HepG2 (cell line): Measurements from ENCODE around the gene NUBPL. TPM values are rescaled to one million over a fixed set of nuclear protein-coding genes. Genes with fewer than 3 reads are reported as not detected.
A peak's percentile ranks its signal among the peaks of the same experiment; 100 is the strongest.

Experiments
- ATAC-seq: fragments of 200-7000 bp; cut with Tn5 transposase; 3 replicates; pipeline ENCODE4 v1.9.1; 2020; ENCODE audit warnings: mild to moderate bottlenecking, moderate library complexity
- BruUV-seq: library from RNA; stranded (reverse); fragments of 400-500 nt; replicated peaks from 2 replicates; lab custom pipeline; 2021; lab: Mats Ljungman, UMichigan
- CTCF ChIA-PET: fragments of 300-600 bp; formaldehyde crosslinking; extraction: SDS; loops from one replicate; lab custom pipeline; 2021; ENCODE audit warnings: low total read pairs, inconsistent platforms, low intra/inter-chr PET ratio; lab: Yijun Ruan, JAX
- POLR2A ChIA-PET: fragments of 350-600 bp; sonication (Branson Sonifier 250); formaldehyde crosslinking; loops from one replicate; lab custom pipeline; 2020; ENCODE audit warnings: antibody characterized with exemption, inconsistent platforms; lab: Yijun Ruan, JAX
- DNase-seq: peaks from one replicate; pipeline ENCODE4 v3.0.0-alpha.2; 2015; ENCODE audit warnings: low spot score
- FAIRE-seq: peaks from 3 replicates; lab custom pipeline; 2011; peaks lifted over from hg19 to GRCh38; lab: Jason Lieb, UNC
- H2AFZ ChIP-seq: one replicate; pipeline ENCODE4 v1.6.1; 2011; ENCODE audit warnings: low read length, inconsistent platforms
- H3K27ac ChIP-seq: fragments of 300-600 bp; 3 replicates; pipeline ENCODE4 v1.8.0; 2011; ENCODE audit warnings: mixed run types, mild to moderate bottlenecking, mixed read lengths, low read length, inconsistent platforms; ENCODE audit not compliant: insufficient read depth; ENCODE audit errors: extremely low read length
- H3K27me3 ChIP-seq, 2 experiments: fragments of 200-600 bp in 1 of 2; 2 replicates in 1 of 2; 3 replicates in 1 of 2; pipeline versions ENCODE4 v1.6.0 to v1.8.0; 2011; ENCODE audit warnings: low read length in 2 of 2, mild to moderate bottlenecking in 2 of 2, moderate library complexity in 2 of 2, inconsistent platforms in 1 of 2; ENCODE audit not compliant: insufficient read depth in 2 of 2, control insufficient read depth in 1 of 2
- H3K36me3 ChIP-seq, 2 experiments: fragments of 200-600 bp in 1 of 2; replicated peaks in 1 of 2; 2 replicates in 1 of 2; 3 replicates in 1 of 2; pipeline versions ENCODE4 v1.5.1 to v1.8.0; 2011; ENCODE audit warnings: low read length in 2 of 2, inconsistent platforms in 1 of 2; ENCODE audit not compliant: insufficient read depth in 2 of 2, control insufficient read depth in 1 of 2
- H3K4me1 ChIP-seq: 2 replicates; pipeline ENCODE4 v1.5.1; 2012; ENCODE audit warnings: low read length, inconsistent platforms; ENCODE audit not compliant: insufficient read depth
- H3K4me2 ChIP-seq: 2 replicates; pipeline ENCODE4 v1.6.0; 2011; ENCODE audit warnings: low read depth, low read length, inconsistent platforms
- H3K4me3 ChIP-seq, 3 experiments: fragments of 200-600 bp in 1 of 3; sonication (generic), shearing (Covaris generic) in 1 of 3; replicated peaks in 1 of 3; 2 replicates each; pipeline ENCODE4 v1.5.1; 2011 to 2016; ENCODE audit warnings: low read length in 3 of 3, inconsistent platforms in 2 of 3, low read depth in 2 of 3, mild to moderate bottlenecking in 2 of 3, control low read depth in 1 of 3, mixed read lengths in 1 of 3; ENCODE audit not compliant: insufficient read depth in 1 of 3
- H3K79me2 ChIP-seq: one replicate; pipeline ENCODE4 v1.6.1; 2011; ENCODE audit warnings: low read length, inconsistent platforms; ENCODE audit not compliant: insufficient read depth
- H3K9ac ChIP-seq: 2 replicates; pipeline ENCODE4 v1.6.0; 2011; ENCODE audit warnings: mild to moderate bottlenecking, low read depth, low read length, inconsistent platforms; ENCODE audit not compliant: insufficient read depth
- H3K9me3 ChIP-seq: 2 replicates; pipeline ENCODE4 v1.5.1; 2012; ENCODE audit warnings: mild to moderate bottlenecking, low read length
- H4K20me1 ChIP-seq: 2 replicates; pipeline ENCODE4 v1.6.0; 2011; ENCODE audit warnings: inconsistent platforms, mild to moderate bottlenecking, low read length, moderate library complexity; ENCODE audit not compliant: insufficient read depth
- EED ChIP-seq: sonication (generic); formaldehyde crosslinking; IDR thresholded peaks from 2 replicates; pipeline ENCODE4 v1.5.0; 2020; ENCODE audit warnings: mild to moderate bottlenecking, missing genetic modification reagents
- FOXC1 ChIP-seq: sonication (generic); formaldehyde crosslinking; IDR thresholded peaks from 2 replicates; pipeline ENCODE4 v1.8.0; 2022; ENCODE audit warnings: mild to moderate bottlenecking, missing genetic modification reagents, borderline replicate concordance
- FOXP1 ChIP-seq, 2 experiments: fragments of 450-650 bp in 1 of 2; IDR thresholded peaks; 2 replicates each; pipeline ENCODE4 v1.6.1; 2017 to 2018; ENCODE audit warnings: antibody characterized with exemption in 1 of 2
- HNF1B ChIP-seq: sonication (generic); formaldehyde crosslinking; IDR thresholded peaks from 2 replicates; pipeline ENCODE4 v1.5.1; 2020; ENCODE audit warnings: mild to moderate bottlenecking, moderate library complexity, missing genetic modification reagents
- NCOR1 ChIP-seq: fragments of 200-600 bp; sonication (generic); IDR thresholded peaks from 2 replicates; pipeline ENCODE4 v1.7.0; 2017; ENCODE audit warnings: antibody characterized with exemption, low read length, borderline replicate concordance
- REL ChIP-seq: sonication (generic); formaldehyde crosslinking; conservative IDR thresholded peaks from 2 replicates; pipeline ENCODE4 v1.8.0; 2022; ENCODE audit warnings: mild to moderate bottlenecking, missing genetic modification reagents, moderate library complexity
- SMYD3 ChIP-seq: sonication (generic); formaldehyde crosslinking; IDR thresholded peaks from 2 replicates; pipeline ENCODE4 v1.8.1; 2023; ENCODE audit warnings: mild to moderate bottlenecking, missing genetic modification reagents
- ZNF768 ChIP-seq: sonication (generic); formaldehyde crosslinking; IDR thresholded peaks from 2 replicates; pipeline ENCODE4 v1.4.0; 2020; ENCODE audit warnings: missing genetic modification reagents
- WGBS: methylation state at CpG from one replicate; pipeline ENCODE4 v1.1.6; 2017; ENCODE audit warnings: low lambda C conversion rate; 5-methylcytosine and 5-hydroxymethylcytosine counted together
- in situ Hi-C: cut with HindIII; loops from 2 replicates; pipeline ENCODE4 v1.10.0; 2017; ENCODE audit warnings: low pct_unique_long_range_greater_than_20kb; ENCODE audit not compliant: extremely low pct_ligation_motif_present
- intact Hi-C: fragments of 100-400 bp; cut with micrococcal nuclease; formaldehyde crosslinking; loops from one replicate; pipeline ENCODE4 v1.10.0; 2022; ENCODE audit not compliant: unreplicated experiment
- polyA plus RNA-seq, 8 experiments: library from polyadenylated mRNA; depleted of rRNA in 3 of 8; stranded (reverse) in 7 of 8; unstranded in 1 of 8; fragments of >200 nt; fragmentation: Illumina TruSeq in 4 of 8; extraction: Trizol in 4 of 8; gene quantifications; 2 replicates each; pipeline versions ENCODE4 v1.2.1 to v1.2.3, GENCODE V29; 2011 to 2016; ENCODE audit warnings: low read depth in 4 of 8, missing spikeins in 1 of 8, mixed read lengths in 1 of 8; ENCODE audit not compliant: insufficient read depth in 1 of 8
- total RNA-seq, 5 experiments: library from RNA; depleted of rRNA; stranded (reverse); fragments of >200 nt; fragmentation: Illumina TruSeq; extraction: Trizol; gene quantifications; 2 replicates each; pipeline ENCODE4 v1.2.3, GENCODE V29; 2016; ENCODE audit warnings: low read depth in 1 of 5
- TF ChIP-seq, protein P1 (sequence below): sonication (generic); formaldehyde crosslinking; IDR thresholded peaks from 2 replicates; pipeline ENCODE4 v1.5.1; 2020; ENCODE audit warnings: missing genetic modification reagents, mild to moderate bottlenecking, borderline replicate concordance
- TF ChIP-seq, protein P2 (sequence below): sonication (generic); formaldehyde crosslinking; IDR thresholded peaks from 2 replicates; pipeline ENCODE4 v1.8.1; 2023; ENCODE audit warnings: missing genetic modification reagents, inconsistent platforms, borderline replicate concordance
- TF ChIP-seq, protein P3 (sequence below): sonication (generic); formaldehyde crosslinking; IDR thresholded peaks from 2 replicates; pipeline ENCODE4 v1.4.0; 2020; ENCODE audit warnings: missing genetic modification reagents

NUBPL gene
- total and polyA plus RNA-seq, 2 of the 13 experiments (the other 11 are each of a cell fraction or from before 2014, with no cell fraction given) = 21.3 to 44.1 TPM

DNA sequence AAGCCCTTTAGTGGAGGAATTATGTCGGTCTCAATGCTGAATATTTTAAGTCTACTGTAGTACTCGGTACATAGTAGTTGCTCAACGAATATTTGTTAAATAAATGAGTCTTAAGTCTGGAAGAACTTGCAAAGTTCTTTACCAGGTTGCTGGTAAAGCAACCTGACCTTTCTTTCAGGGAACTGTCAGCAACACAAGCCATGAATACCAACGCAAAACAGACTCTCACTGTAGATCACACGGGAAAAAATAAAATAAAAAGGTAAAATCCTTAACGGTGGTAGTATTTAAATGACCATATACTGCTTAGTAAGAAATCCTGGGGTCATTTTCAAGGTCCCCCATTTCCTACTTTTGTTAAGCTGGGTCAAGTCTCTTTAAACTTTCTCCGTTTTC is 447 bp upstream of the NUBPL start:
- H3K79me2 ChIP-seq = peaks cover 12% of the 10 kb centered on the region
- H3K27ac ChIP-seq = peak overlapping the region; percentile 67
- intact Hi-C loops (loop anchor here (1.0 to 5.0 kb wide), 3 partner anchors 50 to 642 kb away; partner anchors contain the start of genes DTD2, RNU6-7 and RNU6-8), in situ Hi-C loops (no loop called here)
- 0 out of 5 replicates have a peak, but pooled peaks cover 0 to 1% of the 10 kb centered on the region in 2 experiments for H3K36me3 ChIP-seq
- CTCF ChIA-PET = no interaction called here
- DNase-seq (peak; percentile 31), FAIRE-seq (no peak), ATAC-seq (peak; percentile 54)
- POLR2A ChIA-PET = interaction anchor here (1.0 to 1.9 kb wide), 3 partner anchors 103 to 331 kb away, joined by 3 to 10 read pairs (median 9); partner anchors contain the start of genes DTD2 and HEATR5A
- H3K4me2 ChIP-seq = peak overlapping the region; percentile 75
- WGBS = 9% methylated on average over 7 of the region's 7 CpGs
- no peaks in the 10 kb centered on the region for H3K9me3 ChIP-seq
- peaks cover 35% of the 10 kb centered on the region for H3K4me1 ChIP-seq
- H3K27me3 ChIP-seq = no peaks in the 10 kb centered on the region; a peak in 1 of 5 replicates
- BruUV-seq = TSS peak; percentile 71
- no peaks in the 10 kb centered on the region for H4K20me1 ChIP-seq
- H2AFZ ChIP-seq = peak overlapping the region; percentile 99
- peak overlapping the region; percentile 84 to 93 (median 89) for H3K4me3 ChIP-seq
- peak overlapping the region; percentile 85 for H3K9ac ChIP-seq
- TF ChIP-seq ZNF768 (CRISPR knock-in tag) (no peak), FOXP1 (IDR thresholded peaks at IDR 0.05) (no peak), FOXP1 (CRISPR knock-in tag; IDR thresholded peaks at IDR 0.05) (no peak), FOXC1 (CRISPR knock-in tag) (no peak), HNF1B (CRISPR knock-in tag) (no peak), SMYD3 (CRISPR knock-in tag) (0 out of 2 replicates have a peak, but pooled peaks have one; percentile 14), EED (no peak), NCOR1 (0 out of 2 replicates have a peak, but pooled peaks have one; percentile 35), REL (CRISPR knock-in tag) (peak; percentile 73; the same call in 1 of the 2 replicates)
- TF ChIP-seq, protein P1, sequence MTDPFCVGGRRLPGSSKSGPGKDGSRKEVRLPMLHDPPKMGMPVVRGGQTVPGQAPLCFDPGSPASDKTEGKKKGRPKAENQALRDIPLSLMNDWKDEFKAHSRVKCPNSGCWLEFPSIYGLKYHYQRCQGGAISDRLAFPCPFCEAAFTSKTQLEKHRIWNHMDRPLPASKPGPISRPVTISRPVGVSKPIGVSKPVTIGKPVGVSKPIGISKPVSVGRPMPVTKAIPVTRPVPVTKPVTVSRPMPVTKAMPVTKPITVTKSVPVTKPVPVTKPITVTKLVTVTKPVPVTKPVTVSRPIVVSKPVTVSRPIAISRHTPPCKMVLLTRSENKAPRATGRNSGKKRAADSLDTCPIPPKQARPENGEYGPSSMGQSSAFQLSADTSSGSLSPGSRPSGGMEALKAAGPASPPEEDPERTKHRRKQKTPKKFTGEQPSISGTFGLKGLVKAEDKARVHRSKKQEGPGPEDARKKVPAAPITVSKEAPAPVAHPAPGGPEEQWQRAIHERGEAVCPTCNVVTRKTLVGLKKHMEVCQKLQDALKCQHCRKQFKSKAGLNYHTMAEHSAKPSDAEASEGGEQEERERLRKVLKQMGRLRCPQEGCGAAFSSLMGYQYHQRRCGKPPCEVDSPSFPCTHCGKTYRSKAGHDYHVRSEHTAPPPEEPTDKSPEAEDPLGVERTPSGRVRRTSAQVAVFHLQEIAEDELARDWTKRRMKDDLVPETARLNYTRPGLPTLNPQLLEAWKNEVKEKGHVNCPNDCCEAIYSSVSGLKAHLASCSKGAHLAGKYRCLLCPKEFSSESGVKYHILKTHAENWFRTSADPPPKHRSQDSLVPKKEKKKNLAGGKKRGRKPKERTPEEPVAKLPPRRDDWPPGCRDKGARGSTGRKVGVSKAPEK = no peak
- TF ChIP-seq, protein P2, sequence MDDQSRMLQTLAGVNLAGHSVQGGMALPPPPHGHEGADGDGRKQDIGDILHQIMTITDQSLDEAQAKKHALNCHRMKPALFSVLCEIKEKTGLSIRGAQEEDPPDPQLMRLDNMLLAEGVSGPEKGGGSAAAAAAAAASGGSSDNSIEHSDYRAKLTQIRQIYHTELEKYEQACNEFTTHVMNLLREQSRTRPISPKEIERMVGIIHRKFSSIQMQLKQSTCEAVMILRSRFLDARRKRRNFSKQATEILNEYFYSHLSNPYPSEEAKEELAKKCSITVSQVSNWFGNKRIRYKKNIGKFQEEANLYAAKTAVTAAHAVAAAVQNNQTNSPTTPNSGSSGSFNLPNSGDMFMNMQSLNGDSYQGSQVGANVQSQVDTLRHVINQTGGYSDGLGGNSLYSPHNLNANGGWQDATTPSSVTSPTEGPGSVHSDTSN (CRISPR knock-in tag) = 0 out of 2 replicates have a peak, but pooled peaks have one; percentile 7
- TF ChIP-seq, protein P3, sequence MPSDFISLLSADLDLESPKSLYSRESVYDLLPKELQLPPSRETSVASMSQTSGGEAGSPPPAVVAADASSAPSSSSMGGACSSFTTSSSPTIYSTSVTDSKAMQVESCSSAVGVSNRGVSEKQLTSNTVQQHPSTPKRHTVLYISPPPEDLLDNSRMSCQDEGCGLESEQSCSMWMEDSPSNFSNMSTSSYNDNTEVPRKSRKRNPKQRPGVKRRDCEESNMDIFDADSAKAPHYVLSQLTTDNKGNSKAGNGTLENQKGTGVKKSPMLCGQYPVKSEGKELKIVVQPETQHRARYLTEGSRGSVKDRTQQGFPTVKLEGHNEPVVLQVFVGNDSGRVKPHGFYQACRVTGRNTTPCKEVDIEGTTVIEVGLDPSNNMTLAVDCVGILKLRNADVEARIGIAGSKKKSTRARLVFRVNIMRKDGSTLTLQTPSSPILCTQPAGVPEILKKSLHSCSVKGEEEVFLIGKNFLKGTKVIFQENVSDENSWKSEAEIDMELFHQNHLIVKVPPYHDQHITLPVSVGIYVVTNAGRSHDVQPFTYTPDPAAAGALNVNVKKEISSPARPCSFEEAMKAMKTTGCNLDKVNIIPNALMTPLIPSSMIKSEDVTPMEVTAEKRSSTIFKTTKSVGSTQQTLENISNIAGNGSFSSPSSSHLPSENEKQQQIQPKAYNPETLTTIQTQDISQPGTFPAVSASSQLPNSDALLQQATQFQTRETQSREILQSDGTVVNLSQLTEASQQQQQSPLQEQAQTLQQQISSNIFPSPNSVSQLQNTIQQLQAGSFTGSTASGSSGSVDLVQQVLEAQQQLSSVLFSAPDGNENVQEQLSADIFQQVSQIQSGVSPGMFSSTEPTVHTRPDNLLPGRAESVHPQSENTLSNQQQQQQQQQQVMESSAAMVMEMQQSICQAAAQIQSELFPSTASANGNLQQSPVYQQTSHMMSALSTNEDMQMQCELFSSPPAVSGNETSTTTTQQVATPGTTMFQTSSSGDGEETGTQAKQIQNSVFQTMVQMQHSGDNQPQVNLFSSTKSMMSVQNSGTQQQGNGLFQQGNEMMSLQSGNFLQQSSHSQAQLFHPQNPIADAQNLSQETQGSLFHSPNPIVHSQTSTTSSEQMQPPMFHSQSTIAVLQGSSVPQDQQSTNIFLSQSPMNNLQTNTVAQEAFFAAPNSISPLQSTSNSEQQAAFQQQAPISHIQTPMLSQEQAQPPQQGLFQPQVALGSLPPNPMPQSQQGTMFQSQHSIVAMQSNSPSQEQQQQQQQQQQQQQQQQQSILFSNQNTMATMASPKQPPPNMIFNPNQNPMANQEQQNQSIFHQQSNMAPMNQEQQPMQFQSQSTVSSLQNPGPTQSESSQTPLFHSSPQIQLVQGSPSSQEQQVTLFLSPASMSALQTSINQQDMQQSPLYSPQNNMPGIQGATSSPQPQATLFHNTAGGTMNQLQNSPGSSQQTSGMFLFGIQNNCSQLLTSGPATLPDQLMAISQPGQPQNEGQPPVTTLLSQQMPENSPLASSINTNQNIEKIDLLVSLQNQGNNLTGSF (CRISPR knock-in tag) = no peak
